Inferior parietal cortex (tissue), 1 donor: ENCODE results near the gene TBC1D10A.

ENCODE experiments used
- DNase-seq: peaks from one replicate; pipeline ENCODE4 v3.0.0-alpha.2; 2016; ENCODE audit errors: extremely low spot score

The TBC1D10A gene

DNA sequence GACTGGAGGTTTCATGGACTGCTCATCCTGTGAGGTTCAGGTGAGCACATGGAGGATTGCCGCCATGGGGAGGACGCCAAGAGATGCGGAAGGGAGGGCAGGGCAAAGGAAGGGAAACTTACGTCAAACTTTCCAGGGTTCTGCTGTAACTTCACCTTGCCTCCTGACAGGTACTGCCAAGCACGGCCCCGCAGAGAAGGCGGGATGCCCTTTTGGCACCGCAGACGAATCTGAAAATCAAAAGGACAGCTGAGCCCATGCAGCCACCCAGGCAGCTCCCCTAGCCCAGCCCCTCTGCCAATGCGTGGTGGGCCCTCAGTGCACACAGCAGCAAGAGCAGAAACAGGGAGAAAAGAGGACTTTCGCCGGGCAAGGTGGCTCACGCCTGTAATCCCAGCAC, 27.4 kb downstream of the TBC1D10A start:
- no peak for DNase-seq

- no peak for DNase-seq
Measured at GRCh38 chr22:30297991-30298701, 28.6 kb downstream of the TBC1D10A start.

GRCh38 chr22:30297276-30297990, 29.3 kb downstream of the TBC1D10A start:
- no peak for DNase-seq

DNA sequence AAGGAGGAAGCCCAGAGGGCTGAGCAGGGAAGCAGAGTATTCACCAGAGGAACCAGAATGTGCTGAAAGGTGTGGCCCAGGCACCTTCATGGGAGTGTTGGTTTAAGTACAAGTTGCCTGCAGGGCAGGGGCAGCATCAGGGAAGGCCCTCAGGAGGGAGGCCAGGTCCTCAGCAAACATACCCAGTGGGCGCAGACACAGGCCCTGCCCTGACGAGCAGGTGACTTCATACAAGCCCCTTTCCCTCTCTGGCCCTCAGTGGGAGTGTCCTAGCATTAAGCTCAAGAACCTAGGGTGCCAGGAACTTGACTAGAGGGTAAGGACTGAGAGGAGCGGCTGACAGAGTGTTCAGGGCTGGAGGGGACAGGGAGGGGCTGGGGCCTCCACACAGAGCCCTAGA, 29.9 kb downstream of the TBC1D10A start:
- DNase-seq = no peak

GRCh38 chr22:30296324-30296723, 30.4 kb downstream of the TBC1D10A start:
- no peak for DNase-seq

DNA sequence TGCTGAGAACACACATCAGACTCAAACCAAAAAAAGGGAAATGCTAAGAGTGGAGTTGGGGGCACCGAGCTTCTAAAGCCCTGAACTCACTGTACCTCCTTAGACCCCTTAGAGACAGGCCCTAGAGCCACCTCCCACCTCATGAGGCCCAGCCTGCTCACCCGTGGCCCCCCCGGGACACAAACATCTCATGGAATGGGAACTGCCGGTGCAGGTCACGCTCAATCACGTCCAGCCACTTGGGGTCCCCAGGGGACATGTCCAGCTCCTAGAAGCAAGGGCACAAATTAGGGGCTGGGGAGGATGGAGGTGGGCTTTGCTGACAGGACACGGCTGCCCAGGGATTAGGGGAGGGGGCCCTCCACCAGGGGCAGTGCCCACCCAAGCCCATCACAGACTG, 31.2 kb downstream of the TBC1D10A start:
- DNase-seq = no peak

- DNase-seq = no peak
Measured at GRCh38 chr22:30294830-30295229, 31.9 kb downstream of the TBC1D10A start.

GRCh38 chr22:30294066-30294465, 32.7 kb downstream of the TBC1D10A start:
- no peak for DNase-seq

GRCh38 chr22:30293026-30293425, 33.7 kb downstream of the TBC1D10A start:
- DNase-seq = no peak

- DNase-seq = no peak
Measured at GRCh38 chr22:30292069-30292970, 34.4 kb downstream of the TBC1D10A start.

DNA sequence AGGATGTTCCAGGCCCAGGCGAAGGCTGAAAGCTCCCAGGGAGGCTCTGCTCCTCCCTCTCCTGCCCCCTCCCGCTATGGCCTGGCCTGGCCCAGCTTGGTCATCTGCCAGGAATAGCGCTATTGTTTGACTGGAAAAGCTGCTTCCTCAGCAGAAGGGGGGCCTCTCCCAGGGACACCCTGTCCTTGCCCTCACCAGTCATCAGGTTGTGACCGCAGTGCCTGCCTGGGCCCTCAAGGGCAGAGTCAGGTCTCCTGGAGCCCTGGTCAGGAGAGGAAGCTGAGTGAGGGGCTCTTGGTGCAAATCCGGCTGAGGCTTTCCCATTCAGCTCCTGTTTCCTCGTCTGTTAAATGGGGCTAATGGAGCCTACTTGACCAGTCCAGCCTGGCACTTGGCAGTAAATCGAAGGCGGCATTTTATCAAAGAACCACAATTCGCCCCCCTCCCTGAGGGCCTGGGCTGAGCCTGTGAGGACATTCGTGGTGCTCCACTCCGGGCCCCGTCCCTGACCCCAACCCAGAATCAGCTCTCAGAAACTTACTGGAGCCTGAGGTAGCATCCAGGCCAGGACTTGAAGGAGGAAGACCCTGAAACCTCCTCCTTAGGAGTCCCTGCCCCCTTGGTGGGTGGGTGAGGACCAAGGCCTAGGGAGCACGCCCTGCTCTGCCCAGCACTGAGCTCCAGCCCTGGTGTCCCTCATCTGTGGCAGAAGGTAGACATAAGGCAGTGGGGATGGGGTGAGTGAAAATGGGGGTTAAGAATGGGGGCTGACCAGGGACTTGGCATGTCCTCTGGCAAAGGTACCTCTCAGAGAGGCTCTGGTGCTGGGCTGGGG, 35.5 kb downstream of the TBC1D10A start:
- peak; percentile 82 for DNase-seq

DNA sequence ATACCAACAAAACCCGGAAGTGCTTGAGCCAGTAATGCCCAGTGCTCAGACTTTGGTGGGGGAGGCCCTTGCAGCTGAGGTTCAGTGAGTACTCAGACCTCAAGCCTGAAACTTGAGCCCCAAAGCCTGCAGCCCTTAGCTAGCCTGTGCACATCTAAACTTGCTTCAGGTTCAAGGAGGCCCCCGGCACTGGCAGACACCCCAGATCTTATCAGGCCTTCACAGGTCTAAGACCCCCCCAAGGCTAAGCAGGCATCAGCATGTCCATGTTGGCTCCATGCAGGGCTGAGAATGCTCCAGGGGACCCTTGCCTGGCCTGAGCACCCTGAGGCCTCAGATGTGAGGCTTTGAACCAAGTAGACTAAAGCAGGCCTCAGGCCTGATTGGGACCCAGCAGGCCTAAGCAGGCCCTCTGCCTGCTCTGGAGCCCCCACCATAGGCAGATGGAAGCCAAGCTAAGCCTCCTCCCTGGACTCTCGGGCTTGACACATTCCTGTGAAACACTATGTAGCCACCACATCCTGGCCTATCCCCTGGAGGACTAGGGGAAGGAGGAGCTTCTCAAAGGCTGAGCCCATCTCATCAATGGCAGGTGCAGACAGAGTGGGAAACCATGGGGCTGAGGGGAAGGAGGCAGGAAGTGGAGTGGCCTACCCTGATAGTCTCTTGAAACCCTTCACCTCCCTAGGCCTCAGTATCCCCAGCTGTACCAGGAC, 36.2 kb downstream of the TBC1D10A start:
- DNase-seq = no peak

- DNase-seq = no peak
Measured at GRCh38 chr22:30289980-30290313, 36.8 kb downstream of the TBC1D10A start.

DNA sequence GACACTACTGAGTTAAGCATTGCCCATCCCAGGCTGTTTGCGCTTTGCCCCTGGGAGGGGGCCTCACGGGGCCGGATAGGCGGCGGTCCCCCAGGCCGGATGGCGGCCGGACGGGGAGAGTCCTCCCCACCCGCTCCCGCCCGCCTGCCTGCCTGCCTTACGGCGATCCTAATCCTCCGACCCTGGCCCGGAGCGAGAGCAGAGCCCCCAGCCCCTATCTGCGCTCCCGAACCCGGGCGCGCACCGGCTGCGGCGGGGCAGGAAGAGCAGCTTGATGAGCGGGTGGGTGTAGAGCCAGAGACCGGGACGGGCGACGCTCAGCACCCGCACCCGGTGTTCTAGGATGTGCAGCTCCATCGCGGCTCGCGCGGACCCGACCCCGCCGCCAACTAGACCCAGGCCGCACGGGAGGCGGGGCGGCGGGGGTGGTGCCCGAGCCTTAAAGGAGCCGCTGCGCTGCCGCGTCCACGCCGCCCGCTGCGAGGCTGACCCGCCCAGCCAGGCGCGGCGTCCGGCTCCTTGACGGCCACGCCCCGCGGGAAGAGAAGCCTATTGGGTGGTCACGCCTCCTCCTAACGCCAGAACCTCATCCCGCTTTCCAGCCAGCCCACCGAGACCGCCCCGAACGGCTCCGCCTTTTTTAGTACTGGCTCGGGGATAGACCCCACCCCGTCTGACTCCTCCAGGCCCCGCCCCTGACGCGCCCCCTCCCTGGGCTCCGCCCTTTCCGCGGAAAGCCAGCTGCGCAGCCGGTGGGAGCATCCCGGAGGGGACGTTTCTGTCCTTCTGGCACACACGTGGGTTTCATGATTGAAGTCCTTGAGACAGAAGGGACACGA, 37.4 kb downstream of the TBC1D10A start, which contains the start of gene CASTOR1:
Gene CASTOR1, minus strand, starts transcription at position 365 of the 839 bp plus-strand sequence. Its CDS starts 8 bp downstream, at position 357.
- peak; percentile 92 for DNase-seq

GRCh38 chr22:30288419-30289140, 38.2 kb downstream of the TBC1D10A start:
- DNase-seq = no peak

DNA sequence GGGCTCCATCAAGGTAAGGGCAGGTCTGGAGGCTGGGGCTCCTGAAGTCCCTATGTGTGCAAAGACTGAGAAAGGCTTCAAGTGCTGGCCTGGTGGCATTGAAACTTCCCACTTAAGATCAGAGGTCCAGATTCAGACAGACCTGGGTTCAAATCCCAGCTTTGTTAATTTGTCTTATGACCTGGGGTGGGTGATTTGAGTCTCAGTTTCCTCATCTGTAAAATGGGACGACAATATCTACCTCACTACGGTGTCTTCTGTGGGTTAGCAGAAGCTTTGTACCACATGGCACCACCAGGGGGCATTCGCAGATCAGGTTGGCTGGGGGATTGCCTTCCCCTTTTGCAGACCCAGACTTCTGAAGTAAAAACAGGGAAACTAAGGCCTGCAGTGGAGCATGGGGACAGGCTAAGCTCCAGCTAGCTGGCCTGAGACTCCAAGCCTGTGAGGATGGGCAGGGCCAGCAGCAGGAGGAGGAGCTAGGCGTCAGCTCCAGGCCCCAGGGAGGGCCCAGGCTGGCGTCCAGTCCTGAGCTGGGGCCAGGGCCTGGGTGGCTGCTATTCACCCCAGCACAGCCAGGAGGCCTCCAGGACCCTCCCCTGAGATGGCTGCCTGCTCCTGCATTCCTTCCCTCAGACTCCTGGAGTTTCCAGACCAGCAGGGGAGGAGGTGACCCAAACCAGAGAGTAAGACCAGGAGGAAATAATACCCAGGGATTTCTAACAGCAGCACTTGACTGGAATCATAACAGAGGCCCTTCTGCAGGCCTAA, 38.9 kb downstream of the TBC1D10A start:
- DNase-seq = peak; percentile 79

DNA sequence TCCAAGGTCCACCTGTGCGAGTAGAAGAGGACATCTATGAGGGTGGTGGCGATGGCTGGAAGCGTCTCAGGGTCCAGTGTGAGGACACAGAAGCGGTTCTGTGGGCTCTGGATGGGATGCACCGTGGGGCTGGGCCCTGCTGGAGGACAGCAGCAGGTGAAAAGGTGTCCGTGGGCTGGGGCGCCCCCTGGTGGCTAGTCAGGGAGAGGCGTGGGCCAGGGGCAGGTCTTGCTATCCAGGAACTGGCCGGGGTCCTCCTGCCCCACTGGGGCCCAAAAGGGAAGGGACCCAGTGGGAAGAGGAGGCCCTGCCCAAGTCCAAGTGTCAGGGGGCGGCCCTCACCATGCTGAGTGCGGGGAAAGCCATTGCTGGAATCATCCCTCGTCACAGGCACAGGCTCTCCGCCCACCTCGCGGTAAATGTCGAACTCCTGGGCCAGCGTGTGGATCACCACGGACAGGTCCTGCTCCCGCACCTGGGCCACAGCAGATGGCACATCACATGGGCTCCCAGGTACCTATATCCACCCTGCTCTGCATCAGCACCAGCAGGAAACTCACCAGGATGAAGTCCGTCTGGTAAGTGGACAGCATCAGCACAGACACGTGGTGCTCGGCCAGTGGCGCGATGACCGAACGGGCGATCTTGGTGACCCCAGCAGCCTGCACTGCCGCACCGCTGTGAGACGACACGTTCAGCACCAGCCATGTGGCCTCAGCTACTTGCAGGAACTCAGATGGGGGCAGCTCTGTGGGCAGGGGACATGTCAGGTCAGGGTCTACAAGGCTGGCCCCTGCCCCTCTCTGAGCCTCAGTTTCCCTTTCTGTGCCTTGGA, 39.7 kb downstream of the TBC1D10A start:
- no peak for DNase-seq
